HG03457 (cell line): ENCODE data around the gene PRRT4.

ENCODE experiments used
- ATAC-seq: cut with Tn5 transposase; IDR thresholded peaks from one replicate; pipeline ENCODE4 v1.9.1; 2021; ENCODE audit warnings: moderate number of reproducible peaks; ENCODE audit not compliant: unreplicated experiment

PRRT4 gene

GRCh38 chr7:128361411-128362379 is at the start of gene PRRT4:
Gene PRRT4 (minus strand): TSS chr7:128361690.
- ATAC-seq, result no peak

GRCh38 chr7:128410451-128410753 is 48.9 kb upstream of the PRRT4 start:
- ATAC-seq, result no peak

GRCh38 chr7:128409596-128410450 is 48.3 kb upstream of the PRRT4 start, which contains the start of gene IMPDH1:
Gene IMPDH1 (minus strand): TSS chr7:128409982. CDS start chr7:128409901, 81 bp downstream.
- peak; percentile 61 for ATAC-seq

- ATAC-seq, result no peak
Observed at GRCh38 chr7:128408709-128409595, 47.5 kb upstream of the PRRT4 start.

- no peak for ATAC-seq
Observed at GRCh38 chr7:128407751-128408708, 46.5 kb upstream of the PRRT4 start.

- ATAC-seq, result no peak
Observed at GRCh38 chr7:128407233-128407589, 45.7 kb upstream of the PRRT4 start.

- ATAC-seq, result no peak
Observed at GRCh38 chr7:128406314-128407232, 45.1 kb upstream of the PRRT4 start.

- ATAC-seq, result no peak
Observed at GRCh38 chr7:128405471-128406313, 44.2 kb upstream of the PRRT4 start.

GRCh38 chr7:128404886-128405470 is 43.5 kb upstream of the PRRT4 start:
- ATAC-seq, result no peak

- ATAC-seq, result no peak
Observed at GRCh38 chr7:128404143-128404681, 42.7 kb upstream of the PRRT4 start.

GRCh38 chr7:128403676-128404075 is 42.2 kb upstream of the PRRT4 start:
- ATAC-seq, result no peak

- ATAC-seq, result no peak
Observed at GRCh38 chr7:128402356-128402755, 40.9 kb upstream of the PRRT4 start.

- ATAC-seq, result no peak
Observed at GRCh38 chr7:128400566-128400965, 39.1 kb upstream of the PRRT4 start.

- no peak for ATAC-seq
Observed at GRCh38 chr7:128399991-128400390, 38.5 kb upstream of the PRRT4 start.

GRCh38 chr7:128398841-128399135 is 37.3 kb upstream of the PRRT4 start:
- no peak for ATAC-seq

GRCh38 chr7:128398016-128398840 is 36.7 kb upstream of the PRRT4 start:
- ATAC-seq, result no peak
